HG03457 (cell line): ENCODE measurements around the gene RCCD1.
"Not testable (repeated sequence)": the region's sequence is repeated elsewhere in the genome, so short reads cannot be mapped to it uniquely, and the experiment has no call there.

Source experiments
- ATAC-seq: cut with Tn5 transposase; IDR thresholded peaks from one replicate; pipeline ENCODE4 v1.9.1; 2021; ENCODE audit warnings: moderate number of reproducible peaks; ENCODE audit not compliant: unreplicated experiment

Gene RCCD1

DNA sequence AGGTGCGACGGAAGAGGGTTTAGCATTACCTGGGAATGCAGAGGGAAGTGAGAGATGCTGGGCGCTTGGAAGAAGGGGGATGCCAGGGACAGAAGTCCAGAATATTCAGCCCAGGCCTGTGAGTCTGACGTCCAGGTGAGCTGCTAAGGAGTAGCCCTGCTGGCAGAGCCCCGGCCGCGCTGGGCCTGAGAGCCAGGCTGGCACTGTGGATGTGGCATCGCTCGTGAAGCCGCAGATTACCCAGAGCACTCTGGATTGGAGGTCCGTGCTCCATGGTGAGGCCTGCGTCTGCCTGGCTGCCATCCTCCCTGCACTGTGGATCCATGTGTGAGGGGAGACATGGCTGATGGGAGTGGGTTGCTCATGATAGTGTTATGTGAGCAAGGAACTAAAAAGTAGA, 37.1 kb upstream of the RCCD1 start:
- no peak for ATAC-seq

DNA sequence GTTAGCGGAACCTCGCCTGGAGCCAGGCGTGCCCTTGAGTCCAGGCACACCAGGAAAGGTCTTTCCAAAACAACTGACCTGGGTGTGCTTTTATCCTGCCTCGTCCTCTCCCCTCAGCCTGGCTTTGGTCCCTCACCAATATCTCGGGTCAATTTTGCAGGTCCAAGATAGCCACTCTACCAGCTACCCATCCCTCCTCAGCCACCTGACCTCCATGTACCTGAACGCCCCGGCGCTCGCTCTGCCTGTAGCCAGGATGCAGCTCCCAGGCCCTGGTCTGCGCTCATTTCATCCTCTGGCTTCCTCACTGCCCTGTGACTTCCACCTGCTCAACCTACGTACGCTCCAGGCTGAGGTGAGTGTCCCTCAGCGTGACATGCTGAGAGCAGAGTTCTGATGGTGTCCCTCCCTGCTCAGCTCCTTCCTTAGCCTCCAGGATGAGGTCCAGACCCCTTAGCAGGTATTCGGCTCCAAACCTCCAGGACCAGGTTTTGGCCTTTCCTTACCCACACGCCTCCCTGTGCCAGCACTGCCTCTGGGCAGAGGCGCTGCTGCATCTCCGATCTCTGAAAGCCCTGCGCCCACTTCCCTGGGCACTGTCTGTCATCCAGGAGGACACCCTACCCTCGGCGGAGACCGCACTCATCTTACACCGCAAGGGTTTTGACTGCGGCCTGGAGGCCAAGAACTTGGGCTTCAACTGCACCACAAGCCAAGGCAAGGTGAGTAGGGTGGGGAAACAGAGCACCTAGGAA, 36.5 kb upstream of the RCCD1 start:
- ATAC-seq: no peak

DNA sequence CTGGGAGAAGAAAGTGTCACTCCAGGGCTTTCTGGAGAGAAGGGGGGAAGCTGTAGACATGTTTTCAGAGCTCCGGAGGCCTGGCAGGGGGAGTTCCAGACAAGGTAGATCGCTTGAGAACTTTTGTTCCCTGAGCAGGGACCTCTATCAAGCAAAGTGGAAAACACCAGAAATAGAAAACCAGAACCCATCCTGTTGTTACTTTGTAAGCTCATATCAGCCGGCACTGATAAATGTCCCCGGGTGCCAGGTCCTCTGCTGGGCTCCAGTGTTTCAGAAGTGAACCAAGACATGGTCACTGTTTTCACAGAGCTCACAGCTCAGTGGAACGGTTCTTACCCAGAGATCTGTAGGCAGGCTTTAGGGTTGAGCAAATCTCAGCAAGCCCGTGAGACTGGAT, 35.8 kb upstream of the RCCD1 start:
- ATAC-seq: no peak

DNA sequence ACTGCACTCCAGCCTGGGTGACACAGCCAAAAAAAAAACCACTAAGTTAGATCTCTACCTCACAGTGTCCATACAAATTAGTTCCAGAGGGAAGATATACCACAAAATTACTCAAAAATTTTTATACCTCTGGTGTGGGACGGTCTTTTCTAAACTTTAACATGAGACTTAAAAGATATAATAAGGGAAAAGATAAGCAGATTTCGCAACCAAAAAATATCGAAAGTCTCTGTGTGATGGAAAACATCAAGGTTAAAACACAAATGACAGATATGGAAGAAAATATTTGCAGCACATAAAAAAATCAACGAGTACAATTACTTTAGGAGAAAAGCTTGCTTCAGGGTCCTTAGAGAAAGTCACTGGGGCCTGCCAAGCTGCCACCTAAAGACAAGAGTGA, 32.8 kb upstream of the RCCD1 start:
- no peak for ATAC-seq

DNA sequence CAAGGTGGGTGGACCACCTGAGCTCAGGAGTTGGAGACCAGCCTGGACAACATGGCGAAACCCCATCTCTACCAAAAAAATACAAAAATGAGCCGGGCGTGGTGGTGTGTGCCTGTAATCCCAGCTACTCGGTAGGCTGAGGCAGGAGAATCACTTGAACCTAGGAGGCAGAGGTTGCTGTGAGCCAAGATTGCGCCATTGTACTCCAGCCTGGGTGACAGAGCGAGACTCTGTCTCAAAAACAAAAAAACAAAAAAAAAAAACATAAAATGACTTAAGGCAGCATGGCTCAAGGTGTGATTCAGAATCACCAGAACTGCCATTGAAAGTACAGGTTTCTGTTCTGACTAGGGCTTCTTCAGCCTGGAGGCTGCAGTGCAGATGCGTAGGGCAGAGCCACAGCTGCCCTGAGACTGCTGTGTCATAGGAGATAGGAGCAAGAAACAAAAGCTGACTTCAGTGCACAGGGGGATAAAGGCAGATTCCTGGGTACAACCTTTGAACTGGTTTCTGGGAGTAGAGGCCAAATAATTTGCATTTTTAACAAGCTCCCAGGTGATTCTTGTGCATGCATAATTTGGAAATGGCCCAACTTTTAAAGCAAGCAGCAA, 31.9 kb upstream of the RCCD1 start:
- ATAC-seq: not testable (repeated sequence)

DNA sequence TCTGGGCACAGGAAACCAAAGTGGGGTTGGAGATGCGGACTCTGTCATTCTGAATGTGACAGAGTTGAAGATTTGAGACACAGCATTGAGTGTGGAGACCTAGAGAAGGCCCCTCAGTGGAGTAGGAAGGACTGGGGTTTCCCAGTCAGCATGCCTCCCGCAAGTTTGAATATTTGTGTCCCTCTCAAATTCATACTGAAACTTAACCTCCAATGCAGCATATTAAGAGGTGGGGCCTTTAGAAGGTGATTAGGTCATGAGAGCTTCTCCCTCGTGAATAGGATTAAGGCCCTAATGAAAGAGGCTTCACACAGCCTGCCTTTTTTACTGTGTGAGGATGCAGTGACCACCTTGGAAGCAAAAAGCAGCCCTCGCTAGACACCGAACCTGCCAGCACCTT, 30.3 kb upstream of the RCCD1 start:
- peak; percentile 67 for ATAC-seq

DNA sequence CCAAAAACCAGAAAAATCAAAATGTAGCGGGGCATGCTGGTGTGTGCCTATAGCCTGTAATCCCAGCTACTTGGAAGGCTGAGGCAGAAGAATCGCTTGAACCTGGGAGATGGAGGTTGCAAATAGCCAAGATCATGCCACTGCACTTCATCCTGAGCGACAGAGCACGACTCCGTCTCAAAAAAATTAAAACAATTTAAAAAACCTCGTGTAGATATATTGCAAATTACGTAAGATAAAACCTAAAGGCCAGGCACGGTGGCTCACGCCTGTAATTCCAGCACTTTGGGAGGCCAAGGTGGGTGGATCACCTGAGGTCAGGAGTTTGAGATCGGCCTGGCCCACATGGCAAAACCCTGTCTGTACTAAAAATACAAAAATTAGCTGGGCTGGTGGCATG, 27.9 kb upstream of the RCCD1 start:
- ATAC-seq: not testable (repeated sequence)

DNA sequence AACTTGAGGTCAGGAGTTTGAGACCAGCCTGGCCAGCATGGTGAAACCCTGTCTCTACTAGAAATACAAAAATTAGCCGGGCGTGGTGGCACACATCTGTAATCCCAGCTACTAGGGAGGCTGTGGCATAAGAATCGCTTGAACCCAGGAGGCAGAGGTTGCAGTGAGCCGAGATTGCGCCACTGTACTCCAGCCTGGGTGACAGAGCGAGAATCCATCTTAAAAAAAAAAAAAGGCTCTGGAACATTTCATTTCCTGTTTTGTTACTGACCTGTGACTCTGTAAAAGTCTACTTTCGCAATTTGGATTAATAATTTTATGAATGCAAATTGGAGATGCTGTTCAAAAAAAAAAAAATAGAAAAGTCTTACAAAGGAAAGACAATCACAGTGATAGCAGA, 26.6 kb upstream of the RCCD1 start:
- ATAC-seq: not testable (repeated sequence)

DNA sequence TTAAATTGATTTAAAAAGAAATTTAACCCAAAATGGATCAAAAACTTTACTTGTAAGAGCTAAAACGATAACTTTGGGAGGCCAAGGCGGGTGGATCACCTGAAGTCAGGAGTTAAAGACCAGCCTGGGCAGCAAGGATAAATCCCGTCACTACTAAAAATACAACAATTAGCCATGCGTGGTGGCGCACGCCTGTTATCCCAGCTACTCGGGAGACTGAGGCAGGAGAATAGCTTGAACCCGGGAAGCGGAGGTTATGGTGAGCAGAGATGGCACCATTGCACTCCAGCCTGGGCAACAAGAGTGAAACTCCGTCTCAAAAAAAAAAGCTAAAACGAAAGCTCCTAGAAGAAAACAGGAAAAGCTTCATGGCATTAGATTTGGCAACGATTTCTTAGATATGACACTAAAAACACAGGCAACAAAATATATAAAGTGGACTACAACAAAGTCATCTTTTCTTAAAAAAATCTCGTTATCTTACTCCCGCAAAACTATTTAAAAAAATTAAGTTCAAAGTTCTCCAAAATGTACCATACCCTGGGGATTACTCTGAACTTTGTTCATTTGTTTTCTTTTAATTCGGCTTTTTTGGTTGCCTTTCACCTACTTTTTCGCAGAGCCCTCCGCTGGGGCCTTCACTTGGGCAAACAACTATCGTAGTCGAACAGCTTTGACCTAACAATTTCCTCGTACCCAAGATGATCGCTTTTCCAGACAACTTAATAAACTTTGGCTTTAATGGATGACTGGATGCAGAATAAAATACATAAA, 25.3 kb upstream of the RCCD1 start:
- ATAC-seq: no peak

DNA sequence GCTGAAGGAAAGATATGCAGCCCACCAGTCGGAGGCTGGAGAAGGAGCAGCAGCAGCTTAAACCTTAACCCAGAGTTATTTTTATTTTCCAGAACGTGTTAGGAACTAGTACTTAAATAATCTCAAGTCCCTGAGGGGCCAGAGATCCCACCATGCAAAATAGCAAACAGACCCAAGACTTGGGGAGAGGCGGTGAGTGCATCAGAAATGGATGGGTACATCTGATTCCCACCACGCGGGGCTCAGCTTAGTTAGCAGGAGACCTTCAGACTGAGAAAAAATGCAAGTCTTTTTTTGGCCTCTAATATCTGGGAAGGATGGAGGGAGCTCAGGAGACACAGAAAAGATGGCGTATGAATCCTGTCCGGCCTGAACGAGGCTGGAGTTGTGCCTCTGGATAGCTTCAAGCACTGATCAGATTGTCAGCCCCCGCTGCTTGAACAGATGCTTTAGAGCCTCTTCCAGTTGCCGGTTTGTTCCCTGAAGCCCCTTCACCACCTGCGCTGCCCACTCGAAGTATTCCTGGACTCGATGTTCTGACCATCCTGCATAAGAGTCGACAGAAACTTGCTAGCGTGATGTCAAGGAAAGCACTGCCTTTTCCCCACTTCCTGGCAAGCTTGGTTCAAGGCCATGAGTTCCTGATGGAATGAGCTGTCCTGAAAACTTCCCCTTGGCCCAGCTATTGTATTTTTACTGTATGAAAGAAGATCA, 23.7 kb upstream of the RCCD1 start:
- ATAC-seq: no peak

DNA sequence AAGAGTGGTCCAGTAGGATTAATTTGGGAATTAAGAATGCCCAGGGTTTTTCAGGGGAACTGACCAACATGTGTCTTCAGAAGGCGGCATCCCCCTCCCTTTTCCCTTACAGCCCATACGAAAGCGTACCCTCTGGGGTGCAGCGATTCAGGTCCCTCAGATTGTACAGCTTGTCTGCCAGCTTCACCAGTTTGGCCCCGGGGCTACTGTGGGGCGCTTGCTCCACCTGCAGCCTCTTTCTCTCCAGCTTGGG, 23.2 kb upstream of the RCCD1 start:
- ATAC-seq: no peak

DNA sequence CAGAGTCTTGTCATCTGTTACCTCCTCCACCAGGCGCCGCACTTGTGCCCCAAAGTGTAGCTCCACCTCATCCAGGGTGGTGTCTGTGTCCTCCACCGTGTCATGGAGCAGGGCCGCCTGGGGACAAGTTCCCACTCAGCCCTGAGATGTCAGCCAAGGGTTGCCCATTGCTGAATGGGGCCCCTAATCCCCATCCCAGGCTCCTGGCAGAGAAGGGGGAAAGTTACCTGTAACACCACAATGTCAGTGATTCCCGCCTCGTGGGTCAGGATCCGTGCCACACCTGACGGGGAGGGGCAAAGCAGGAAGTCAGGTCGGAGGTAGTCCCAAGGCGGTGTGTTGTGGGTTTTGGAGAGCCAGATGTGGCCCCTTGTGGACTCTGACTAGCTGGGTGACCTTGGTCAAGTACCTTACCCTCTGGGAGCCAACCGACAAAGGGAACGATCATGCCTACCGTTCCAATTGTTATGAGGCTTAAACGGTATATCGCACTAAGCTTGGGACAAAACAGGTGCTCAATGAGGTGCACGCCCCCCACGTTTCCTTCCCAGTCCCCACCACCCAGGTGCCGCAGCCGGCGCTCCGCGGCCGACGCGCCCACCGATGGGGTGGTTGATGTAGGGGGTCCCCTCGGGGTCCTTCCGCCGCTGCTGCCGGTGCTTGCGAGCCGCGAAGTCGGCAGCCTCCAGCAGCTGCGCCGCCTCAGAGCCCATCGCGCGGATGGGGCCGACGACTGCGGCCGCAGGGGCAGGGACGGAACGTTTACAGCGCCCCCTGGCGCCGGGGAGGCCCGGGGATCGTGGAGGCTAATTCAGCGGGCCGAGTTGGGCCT, 22.6 kb upstream of the RCCD1 start, which contains the start of gene HDDC3:
TSS of gene HDDC3 (minus strand) at position 722 of the 832 bp plus-strand sequence. CDS start at position 713, 9 bp downstream.
- ATAC-seq: peak; percentile 38

DNA sequence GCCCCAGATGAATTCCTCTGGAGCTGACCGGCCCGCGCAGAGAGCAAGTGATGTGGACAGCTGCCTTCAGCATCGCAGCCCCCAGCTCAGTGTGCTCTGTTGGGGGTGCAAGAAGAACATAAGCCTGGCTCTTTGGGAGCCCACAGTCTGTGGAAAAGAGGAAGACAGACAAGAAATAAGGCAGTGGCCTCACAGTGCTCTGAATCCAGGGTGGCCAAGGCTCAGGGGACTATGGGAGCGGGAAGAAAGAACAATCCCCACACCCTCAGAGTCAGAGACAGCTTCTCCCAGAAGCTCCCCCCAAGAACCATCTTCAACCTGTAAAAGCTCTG, 22.1 kb upstream of the RCCD1 start:
- ATAC-seq: no peak

DNA sequence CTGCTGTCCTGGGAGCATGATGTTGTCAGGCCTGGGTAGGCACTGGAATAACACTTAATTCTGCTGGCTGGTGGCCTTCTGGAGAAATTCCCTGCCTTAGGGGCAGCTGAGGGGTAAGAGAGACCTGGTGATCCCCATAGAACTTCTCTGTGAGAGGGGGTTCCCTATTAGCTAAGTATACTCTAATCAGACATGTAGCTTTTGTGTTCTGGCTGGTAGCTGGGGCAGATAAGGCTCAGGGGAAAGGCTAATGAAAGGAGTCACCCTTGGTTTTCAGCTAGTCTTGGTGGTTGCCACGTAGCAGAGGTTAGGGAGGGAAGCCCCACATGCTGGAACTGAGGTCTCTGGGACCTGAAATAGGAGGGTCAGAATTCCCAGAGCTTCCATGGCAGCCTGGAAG, 21.4 kb upstream of the RCCD1 start:
- no peak for ATAC-seq

DNA sequence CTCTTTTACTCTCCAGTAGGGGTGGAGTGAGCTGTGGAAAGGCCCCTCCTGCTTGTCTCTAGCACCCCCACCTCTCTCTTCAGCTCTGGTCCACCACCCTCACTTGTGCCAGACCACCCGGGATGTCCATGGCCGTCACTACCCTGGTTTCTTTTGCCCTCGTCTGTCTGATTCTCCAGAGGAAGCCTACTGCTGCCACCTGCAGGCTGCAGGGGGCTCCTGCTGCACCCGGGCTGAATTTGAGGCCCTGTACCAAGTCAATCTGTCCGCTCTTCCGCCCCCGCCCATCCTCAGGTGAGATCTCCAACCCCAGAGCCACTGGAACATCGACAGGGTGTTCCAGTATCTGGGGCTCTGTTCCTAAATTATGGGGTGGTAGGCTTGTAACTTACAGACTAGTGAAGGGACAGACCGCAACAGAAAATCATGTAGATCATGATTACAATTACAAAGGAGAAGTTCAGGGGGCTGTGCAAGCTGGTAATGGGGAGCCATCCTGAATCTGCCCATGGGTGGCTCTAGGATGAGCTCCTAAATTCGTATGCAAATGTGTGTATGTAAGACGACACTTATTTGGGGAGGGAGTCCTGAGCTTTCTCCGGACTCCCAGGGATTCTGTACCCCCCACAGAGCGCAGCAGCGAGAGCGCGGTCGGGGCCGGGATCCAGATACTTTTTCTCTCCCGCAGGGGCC, 20.3 kb upstream of the RCCD1 start:
- peak; percentile 27 for ATAC-seq

DNA sequence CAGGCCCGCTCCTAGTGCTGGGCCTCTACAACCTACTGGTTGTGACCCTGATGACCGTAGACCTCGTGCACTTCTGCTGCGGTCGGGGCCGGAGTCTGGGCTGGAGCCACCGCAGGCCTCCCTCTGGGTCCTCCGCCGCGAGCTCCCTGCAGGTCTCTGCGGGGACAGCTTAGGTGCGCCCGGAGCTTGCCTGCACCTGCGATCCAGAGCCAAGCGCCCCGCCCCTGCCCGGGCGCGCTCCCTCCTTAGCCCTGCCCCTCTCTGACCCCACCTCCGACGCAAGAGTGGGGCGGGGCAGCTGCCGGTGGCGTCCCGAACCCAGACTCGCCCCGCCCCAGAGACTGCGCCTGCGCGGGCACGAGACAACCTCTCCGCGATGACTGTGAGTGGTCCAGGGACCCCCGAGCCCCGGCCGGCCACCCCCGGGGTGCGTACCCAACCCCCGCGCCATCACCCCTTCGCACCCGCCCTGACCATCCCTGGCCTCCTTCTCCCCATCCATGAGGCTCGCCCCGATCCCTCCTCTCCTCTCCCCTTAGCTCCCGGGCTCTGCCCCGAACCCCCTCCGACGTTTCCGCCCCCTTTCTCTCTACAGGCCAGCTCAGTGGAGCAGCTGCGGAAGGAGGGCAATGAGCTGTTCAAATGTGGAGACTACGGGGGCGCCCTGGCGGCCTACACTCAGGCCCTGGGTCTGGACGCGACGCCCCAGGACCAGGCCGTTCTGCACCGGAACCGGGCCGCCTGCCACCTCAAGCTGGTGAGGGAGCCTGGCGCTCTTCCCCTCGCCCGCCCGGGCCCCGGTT, 19.5 kb upstream of the RCCD1 start, which contains the start of gene UNC45A:
TSS of gene UNC45A (plus strand) at position 337 of the 803 bp plus-strand sequence. CDS start at position 377, 40 bp downstream.
- ATAC-seq: peak; percentile 42

DNA sequence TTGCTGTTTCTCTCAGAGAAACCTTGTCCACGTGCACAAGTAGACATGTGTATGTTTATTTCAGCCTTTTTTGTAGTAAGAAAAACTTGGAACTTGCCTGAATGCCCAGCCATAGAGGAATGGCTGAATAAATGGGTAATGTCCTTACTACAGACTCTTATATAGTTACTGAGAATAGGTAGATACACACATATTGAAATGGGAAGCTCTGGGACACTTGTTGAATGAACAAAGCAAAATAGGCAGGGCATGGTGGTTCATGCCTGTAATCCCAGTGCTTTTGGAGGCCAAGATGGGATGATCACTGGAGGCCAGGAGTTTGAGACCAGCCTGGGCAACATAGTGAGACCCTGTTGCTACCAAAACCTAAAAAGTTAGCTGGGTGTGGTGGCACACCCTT, 17.9 kb upstream of the RCCD1 start:
- no peak for ATAC-seq

DNA sequence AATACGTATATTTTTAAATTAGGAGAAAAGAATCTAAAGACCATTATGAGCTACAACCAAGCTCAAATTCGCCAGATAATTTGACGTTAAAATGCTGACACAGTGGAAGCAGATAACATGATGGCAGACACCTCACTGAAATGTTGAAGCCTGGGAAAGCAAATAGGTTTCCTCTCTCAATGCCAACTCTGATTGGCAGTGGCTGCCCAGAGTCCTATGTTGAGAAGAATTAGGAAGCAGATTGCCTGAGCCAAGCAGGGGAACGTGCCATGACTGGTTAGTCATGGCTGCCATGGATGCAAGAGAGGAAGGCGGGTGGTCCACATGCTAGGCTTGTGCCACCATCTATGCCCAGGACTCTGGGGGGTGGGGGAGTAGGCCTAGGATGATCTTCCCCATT, 16.4 kb upstream of the RCCD1 start:
- ATAC-seq: no peak

DNA sequence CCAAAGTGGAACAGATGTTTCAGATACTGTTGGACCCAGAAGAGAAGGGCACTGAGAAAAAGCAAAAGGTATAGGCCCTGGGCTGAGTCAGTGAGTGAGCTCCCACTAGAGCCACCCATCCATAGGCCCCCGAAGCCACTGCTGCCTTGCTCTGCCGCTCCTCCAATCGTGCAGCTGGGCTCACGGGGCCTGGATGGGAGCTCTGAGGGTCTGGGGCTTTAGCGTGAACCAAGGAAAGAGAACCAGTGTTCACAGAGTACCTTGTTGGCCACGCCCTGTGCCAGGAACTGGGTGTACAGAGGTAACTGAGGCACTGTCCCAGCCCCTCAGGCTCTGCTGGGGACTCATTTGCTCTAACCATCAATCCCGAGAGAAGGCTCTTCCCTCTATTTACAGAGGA, 14.9 kb upstream of the RCCD1 start:
- no peak for ATAC-seq
